Measurements from ENCODE around the gene ACTA2. TPM values are rescaled to one million over a fixed set of nuclear protein-coding genes. Genes with fewer than 3 reads are reported as not detected.

Gene ACTA2
- total RNA-seq, 2 experiments from 2014 or later = 8.5 to 10.2 TPM

- H3K4me1 Mint-ChIP-seq = peaks cover 34% of the 10 kb centered on the region
- no peak overlapping the region for H3K4me3 Mint-ChIP-seq
- peaks cover 8% of the 10 kb centered on the region for H3K36me3 Mint-ChIP-seq (ENCODE audit: low read depth)
- H3K9me3 Mint-ChIP-seq (ENCODE audit: low read depth) = peaks cover 7% of the 10 kb centered on the region
- no peak overlapping the region for H3K27ac Mint-ChIP-seq
- intact Hi-C loops (cut with DNase I, micrococcal nuclease) = no loop called here
- DNase-seq = no peak
- CTCF ChIA-PET = interaction anchor here (0.6 to 1.7 kb wide), 6 partner anchors 13 to 266 kb away, joined by 3 to 4 read pairs (median 3); no protein-coding TSS in a partner anchor
- POLR2A ChIA-PET = no interaction called here
- no peaks in the 10 kb centered on the region for H3K27me3 Mint-ChIP-seq
- no peak for ATAC-seq
Observed at GRCh38 chr10:88983206-88983605, 30.6 kb upstream of the ACTA2 start.

GRCh38 chr10:88982366-88982765, 29.8 kb upstream of the ACTA2 start:
- no peak for DNase-seq
- Mint-ChIP-seq H3K4me3 (no peak overlapping the region), H3K4me1 (peaks cover 26% of the 10 kb centered on the region), H3K9me3 (ENCODE audit: low read depth) (peaks cover 7% of the 10 kb centered on the region), H3K36me3 (ENCODE audit: low read depth) (peaks cover 7% of the 10 kb centered on the region), H3K27me3 (no peaks in the 10 kb centered on the region), H3K27ac (no peak overlapping the region)
- POLR2A ChIA-PET = no interaction called here
- CTCF ChIA-PET = interaction anchor here (0.6 to 1.7 kb wide), 5 partner anchors 12 to 267 kb away, joined by 3 to 6 read pairs (median 3); no protein-coding TSS in a partner anchor
- intact Hi-C loops (cut with DNase I, micrococcal nuclease) = no loop called here
- ATAC-seq = no peak

GRCh38 chr10:88981435-88981834, 28.9 kb upstream of the ACTA2 start:
- H3K4me3 Mint-ChIP-seq = no peak overlapping the region
- no peak overlapping the region for H3K27ac Mint-ChIP-seq
- peaks cover 5% of the 10 kb centered on the region for H3K9me3 Mint-ChIP-seq (ENCODE audit: low read depth)
- intact Hi-C loops (cut with DNase I, micrococcal nuclease) = no loop called here
- ATAC-seq (no peak), DNase-seq (no peak)
- H3K36me3 Mint-ChIP-seq (ENCODE audit: low read depth) = peaks cover 4% of the 10 kb centered on the region
- ChIA-PET POLR2A (no interaction called here), CTCF (interaction anchor here (1.4 kb wide), 1 partner anchor 236 kb away, joined by 6 read pairs; no protein-coding TSS in a partner anchor)
- H3K27me3 Mint-ChIP-seq = no peaks in the 10 kb centered on the region
- H3K4me1 Mint-ChIP-seq = peaks cover 22% of the 10 kb centered on the region

GRCh38 chr10:88980800-88981199, 28.2 kb upstream of the ACTA2 start:
- ChIA-PET POLR2A (no interaction called here), CTCF (interaction anchor here (0.8 to 1.4 kb wide), 2 partner anchors 70 to 237 kb away, joined by 3 to 6 read pairs; no protein-coding TSS in a partner anchor)
- no peaks in the 10 kb centered on the region for H3K27me3 Mint-ChIP-seq
- no peaks in the 10 kb centered on the region for H3K9me3 Mint-ChIP-seq (ENCODE audit: low read depth)
- no peaks in the 10 kb centered on the region for H3K36me3 Mint-ChIP-seq (ENCODE audit: low read depth)
- ATAC-seq (no peak), DNase-seq (no peak)
- H3K4me3 Mint-ChIP-seq = no peak overlapping the region
- peaks cover 18% of the 10 kb centered on the region for H3K4me1 Mint-ChIP-seq
- intact Hi-C loops (cut with DNase I, micrococcal nuclease) = no loop called here
- no peak overlapping the region for H3K27ac Mint-ChIP-seq

- ChIA-PET CTCF (interaction anchor here (0.8 kb wide), 1 partner anchor 70 kb away, joined by 3 read pairs; no protein-coding TSS in a partner anchor), POLR2A (no interaction called here)
- H3K9me3 Mint-ChIP-seq (ENCODE audit: low read depth) = no peaks in the 10 kb centered on the region
- no peak overlapping the region for H3K4me3 Mint-ChIP-seq
- no peak for ATAC-seq
- peaks cover 20% of the 10 kb centered on the region for H3K4me1 Mint-ChIP-seq
- no peak overlapping the region for H3K27ac Mint-ChIP-seq
- H3K27me3 Mint-ChIP-seq = no peaks in the 10 kb centered on the region
- intact Hi-C loops (cut with DNase I, micrococcal nuclease) = no loop called here
- DNase-seq = no peak
- H3K36me3 Mint-ChIP-seq (ENCODE audit: low read depth) = no peaks in the 10 kb centered on the region
Observed at GRCh38 chr10:88980247-88980646, 27.7 kb upstream of the ACTA2 start.

GRCh38 chr10:88979603-88980002, 27.0 kb upstream of the ACTA2 start:
- no peak overlapping the region for H3K4me3 Mint-ChIP-seq
- H3K27me3 Mint-ChIP-seq = no peaks in the 10 kb centered on the region
- H3K4me1 Mint-ChIP-seq = peaks cover 24% of the 10 kb centered on the region
- no peaks in the 10 kb centered on the region for H3K9me3 Mint-ChIP-seq (ENCODE audit: low read depth)
- CTCF ChIA-PET = no interaction called here
- ATAC-seq (no peak), DNase-seq (no peak)
- POLR2A ChIA-PET = no interaction called here
- no peak overlapping the region for H3K27ac Mint-ChIP-seq
- H3K36me3 Mint-ChIP-seq (ENCODE audit: low read depth) = no peaks in the 10 kb centered on the region
- intact Hi-C loops (cut with DNase I, micrococcal nuclease) = no loop called here

GRCh38 chr10:88979153-88979562, 26.6 kb upstream of the ACTA2 start:
- no peaks in the 10 kb centered on the region for H3K36me3 Mint-ChIP-seq (ENCODE audit: low read depth)
- no peak for DNase-seq
- intact Hi-C loops (cut with DNase I, micrococcal nuclease) = no loop called here
- H3K4me3 Mint-ChIP-seq = no peak overlapping the region
- no peaks in the 10 kb centered on the region for H3K27me3 Mint-ChIP-seq
- peaks cover 24% of the 10 kb centered on the region for H3K4me1 Mint-ChIP-seq
- ATAC-seq = no peak
- H3K9me3 Mint-ChIP-seq (ENCODE audit: low read depth) = no peaks in the 10 kb centered on the region
- ChIA-PET POLR2A (no interaction called here), CTCF (interaction anchor here (1.2 to 1.6 kb wide), 3 partner anchors 8 to 238 kb away, joined by 4 to 8 read pairs (median 4); no protein-coding TSS in a partner anchor)
- H3K27ac Mint-ChIP-seq = no peak overlapping the region

GRCh38 chr10:88978463-88978862, 25.9 kb upstream of the ACTA2 start:
- Mint-ChIP-seq H3K4me3 (no peak overlapping the region), H3K36me3 (ENCODE audit: low read depth) (no peaks in the 10 kb centered on the region), H3K9me3 (ENCODE audit: low read depth) (no peaks in the 10 kb centered on the region), H3K4me1 (peaks cover 21% of the 10 kb centered on the region), H3K27ac (no peak overlapping the region), H3K27me3 (no peaks in the 10 kb centered on the region)
- DNase-seq (peak; percentile 20), ATAC-seq (peak; percentile 47)
- ChIA-PET CTCF (interaction anchor here (1.2 to 1.6 kb wide), 3 partner anchors 9 to 239 kb away, joined by 4 to 8 read pairs (median 4); no protein-coding TSS in a partner anchor), POLR2A (no interaction called here)
- intact Hi-C loops (cut with DNase I, micrococcal nuclease) = no loop called here

GRCh38 chr10:88975377-88975720, 22.8 kb upstream of the ACTA2 start:
- no peak for ATAC-seq
- intact Hi-C loops (cut with DNase I, micrococcal nuclease) = loop anchor here (1.0 to 2.0 kb wide), 2 partner anchors 15 kb away; partner anchors contain the start of gene FAS (in 2 of the 2)
- H3K4me3 Mint-ChIP-seq = peak overlapping the region; percentile 80
- H3K27me3 Mint-ChIP-seq = no peaks in the 10 kb centered on the region
- H3K27ac Mint-ChIP-seq = peak overlapping the region; percentile 96
- no peak for DNase-seq
- ChIA-PET CTCF (interaction anchor here (1.0 to 1.9 kb wide), 5 partner anchors 12 to 54 kb away, joined by 3 to 9 read pairs (median 4); partner anchors contain the start of gene FAS), POLR2A (no interaction called here)
- H3K36me3 Mint-ChIP-seq (ENCODE audit: low read depth) = no peaks in the 10 kb centered on the region
- peaks cover 16% of the 10 kb centered on the region for H3K4me1 Mint-ChIP-seq
- H3K9me3 Mint-ChIP-seq (ENCODE audit: low read depth) = no peaks in the 10 kb centered on the region

- CTCF ChIA-PET = interaction anchor here (1.0 to 1.9 kb wide), 4 partner anchors 14 to 55 kb away, joined by 3 to 6 read pairs (median 4); partner anchors contain the start of gene FAS
- no peak for DNase-seq
- Mint-ChIP-seq H3K4me1 (peaks cover 16% of the 10 kb centered on the region), H3K27ac (peak overlapping the region; percentile 96), H3K27me3 (no peaks in the 10 kb centered on the region), H3K4me3 (peak overlapping the region; percentile 80), H3K36me3 (ENCODE audit: low read depth) (no peaks in the 10 kb centered on the region), H3K9me3 (ENCODE audit: low read depth) (no peaks in the 10 kb centered on the region)
- ATAC-seq = peak; percentile 71
- intact Hi-C loops (cut with DNase I, micrococcal nuclease) = loop anchor here (1.0 to 2.0 kb wide), 2 partner anchors 16 kb away; partner anchors contain the start of gene FAS (in 2 of the 2)
- POLR2A ChIA-PET = no interaction called here
Observed at GRCh38 chr10:88974446-88975376, 22.1 kb upstream of the ACTA2 start.

- Mint-ChIP-seq H3K27ac (no peak overlapping the region), H3K27me3 (no peaks in the 10 kb centered on the region), H3K4me3 (no peak overlapping the region), H3K4me1 (peaks cover 14% of the 10 kb centered on the region), H3K9me3 (ENCODE audit: low read depth) (no peaks in the 10 kb centered on the region), H3K36me3 (ENCODE audit: low read depth) (no peaks in the 10 kb centered on the region)
- no peak for ATAC-seq
- ChIA-PET CTCF (interaction anchor here (1.9 to 3.3 kb wide), 2 partner anchors 11 to 56 kb away, joined by 6 to 14 read pairs; no protein-coding TSS in a partner anchor), POLR2A (no interaction called here)
- intact Hi-C loops (cut with DNase I, micrococcal nuclease) = loop anchor here in 1 of 2 experiments (2.0 kb wide), 1 partner anchor 17 kb away; the partner anchor contains the start of gene FAS
- no peak for DNase-seq
Observed at GRCh38 chr10:88974012-88974411, 21.4 kb upstream of the ACTA2 start.

All from activated CD4-positive, alpha-beta T cell treated with anti-CD3 and anti-CD28 coated beads for 36 hours (primary cell).